Panc1 (cell line): ENCODE results near the gene FMC1.

Experiments used
- CTCF ChIP-seq: fragments of 450-650 bp; IDR thresholded peaks from 2 replicates; pipeline ENCODE4 v1.5.1; 2017; ENCODE audit warnings: mild to moderate bottlenecking
- POLR2AphosphoS5 ChIP-seq: IDR thresholded peaks from 2 replicates; pipeline ENCODE4 v1.6.1; 2012; ENCODE audit warnings: mild to moderate bottlenecking, low read depth, low read length, moderate library complexity
- REST ChIP-seq, 2 experiments: IDR thresholded peaks; 2 replicates each; pipeline ENCODE4 v1.6.1; 2011 to 2012; ENCODE audit warnings: low read depth in 2 of 2, control low read depth in 1 of 2, low read length in 1 of 2, mild to moderate bottlenecking in 1 of 2, moderate library complexity in 1 of 2; ENCODE audit not compliant: insufficient read depth in 1 of 2
- SIN3A ChIP-seq: IDR thresholded peaks from 2 replicates; pipeline ENCODE4 v1.6.1; 2012; ENCODE audit warnings: low read depth, mild to moderate bottlenecking, low read length, moderate library complexity, borderline replicate concordance; ENCODE audit not compliant: insufficient read depth
- TCF7L2 ChIP-seq: IDR thresholded peaks from 2 replicates; pipeline ENCODE4 v1.6.1; 2011; ENCODE audit warnings: mild to moderate bottlenecking, low read depth, low read length, inconsistent platforms

- TF ChIP-seq TCF7L2 (no peak), CTCF (no peak), REST (IDR thresholded peaks at IDR 0.05; ENCODE audit: insufficient read depth in 1 of 2, low read depth in 2 of 2, low read length in 1 of 2) (no peak), SIN3A (no peak), POLR2AphosphoS5 (no peak)
Measured at GRCh38 chr7:139382439-139382838, 41.3 kb downstream of the FMC1 start.
